Karpas-422 (cell line): ENCODE measurements around the gene HMCN2. TPM values are rescaled to one million over a fixed set of nuclear protein-coding genes. Genes with fewer than 3 reads are reported as not detected.

Source experiments
- DNase-seq: peaks from one replicate; pipeline ENCODE4 v3.0.0-alpha.2; 2015
- H2AFZ ChIP-seq: fragments of 200-600 bp; sonication (generic); 2 replicates; pipeline ENCODE4 v1.6.1; 2014; ENCODE audit warnings: antibody characterized with exemption, low read length, mixed read lengths
- H3K27ac ChIP-seq: fragments of 200-600 bp; sonication (generic); 2 replicates; pipeline ENCODE4 v1.5.1; 2014; ENCODE audit warnings: mild to moderate bottlenecking, low read length, moderate library complexity
- H3K27me3 ChIP-seq: fragments of 200-600 bp; sonication (generic); 2 replicates; pipeline ENCODE4 v1.6.1; 2014; ENCODE audit warnings: low read length, mixed read lengths
- H3K36me3 ChIP-seq: fragments of 200-600 bp; sonication (generic); 2 replicates; pipeline ENCODE4 v1.6.1; 2014; ENCODE audit warnings: low read length, mixed read lengths; ENCODE audit not compliant: insufficient read depth
- H3K4me1 ChIP-seq: fragments of 200-600 bp; sonication (generic); 2 replicates; pipeline ENCODE4 v1.6.1; 2014; ENCODE audit warnings: mild to moderate bottlenecking, low read length, mixed read lengths
- H3K4me2 ChIP-seq: fragments of 200-600 bp; sonication (generic); 2 replicates; pipeline ENCODE4 v1.6.1; 2014; ENCODE audit warnings: low read length, low read depth, mild to moderate bottlenecking; ENCODE audit not compliant: poor library complexity, severe bottlenecking
- H3K4me3 ChIP-seq: fragments of 200-600 bp; sonication (generic); 2 replicates; pipeline ENCODE4 v1.5.1; 2014; ENCODE audit warnings: mild to moderate bottlenecking, antibody characterized with exemption, low read length, mixed read lengths
- H3K79me2 ChIP-seq: fragments of 200-600 bp; sonication (generic); 2 replicates; pipeline ENCODE4 v1.6.1; 2014; ENCODE audit warnings: mild to moderate bottlenecking, low read length, mixed read lengths
- H3K9ac ChIP-seq: fragments of 200-600 bp; sonication (generic); 2 replicates; pipeline ENCODE4 v1.6.0; 2014; ENCODE audit warnings: low read length
- H3K9me2 ChIP-seq: fragments of 200-600 bp; sonication (generic), shearing (Covaris generic); replicated peaks from 2 replicates; pipeline ENCODE4 v1.6.0; 2014; ENCODE audit warnings: mild to moderate bottlenecking, low read length, moderate library complexity; ENCODE audit not compliant: insufficient read depth
- H3K9me3 ChIP-seq: fragments of 300-700, 200-600 bp; sonication (generic); 2 replicates; pipeline ENCODE4 v1.6.1; 2014; ENCODE audit warnings: low read length, mixed read lengths
- H4K20me1 ChIP-seq: fragments of 200-600 bp; sonication (generic); 2 replicates; pipeline ENCODE4 v1.6.1; 2014; ENCODE audit warnings: mild to moderate bottlenecking, antibody characterized with exemption, low read length, low read depth; ENCODE audit not compliant: insufficient read depth
- total RNA-seq: library from RNA; depleted of rRNA; stranded (reverse); fragments of >200 nt; shearing (Covaris generic); gene quantifications from 2 replicates; pipeline ENCODE4 v1.2.3, GENCODE V29; 2014; ENCODE audit warnings: low replicate concordance

The HMCN2 gene
- total RNA-seq, 1 experiment from 2014 or later, result not detected

DNA sequence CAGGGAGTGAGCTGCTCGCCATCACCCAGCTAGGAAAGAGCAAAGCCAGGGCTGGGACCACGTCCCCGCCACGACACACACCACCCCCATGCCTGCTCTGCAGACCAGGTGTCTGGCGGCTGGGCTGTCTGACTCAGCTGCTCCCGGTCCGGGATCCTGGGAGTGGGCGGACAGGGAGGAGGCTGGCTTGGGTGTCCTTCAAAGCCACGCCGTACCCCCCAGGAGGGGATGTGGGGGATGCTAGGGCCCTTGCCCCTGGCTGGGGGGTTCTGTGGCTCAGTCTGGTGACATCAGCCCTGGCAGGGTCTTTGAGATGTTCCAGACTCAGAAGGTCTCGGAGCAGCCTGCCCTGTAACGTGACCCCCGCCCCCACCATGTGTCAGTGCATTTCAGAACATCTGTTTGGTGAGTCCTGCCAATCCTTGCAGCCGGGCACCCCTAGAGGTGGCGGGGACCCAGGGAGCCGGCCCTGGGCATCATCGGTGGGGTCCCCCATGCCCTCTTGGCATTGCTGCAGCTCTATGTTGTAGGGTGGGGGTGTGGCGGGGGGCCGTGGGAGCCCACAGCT is 62.3 kb downstream of the HMCN2 start:
- Histone ChIP-seq H3K36me3 (no peaks in the 10 kb centered on the region), H3K9ac (no peak overlapping the region), H3K9me3 (no peaks in the 10 kb centered on the region), H3K9me2 (no peaks in the 10 kb centered on the region), H3K79me2 (no peaks in the 10 kb centered on the region), H3K27me3 (no peaks in the 10 kb centered on the region), H2AFZ (no peak overlapping the region), H3K4me3 (no peak overlapping the region), H3K27ac (no peak overlapping the region), H3K4me1 (no peaks in the 10 kb centered on the region), H4K20me1 (no peaks in the 10 kb centered on the region), H3K4me2 (no peak overlapping the region)
- no peak for DNase-seq

DNA sequence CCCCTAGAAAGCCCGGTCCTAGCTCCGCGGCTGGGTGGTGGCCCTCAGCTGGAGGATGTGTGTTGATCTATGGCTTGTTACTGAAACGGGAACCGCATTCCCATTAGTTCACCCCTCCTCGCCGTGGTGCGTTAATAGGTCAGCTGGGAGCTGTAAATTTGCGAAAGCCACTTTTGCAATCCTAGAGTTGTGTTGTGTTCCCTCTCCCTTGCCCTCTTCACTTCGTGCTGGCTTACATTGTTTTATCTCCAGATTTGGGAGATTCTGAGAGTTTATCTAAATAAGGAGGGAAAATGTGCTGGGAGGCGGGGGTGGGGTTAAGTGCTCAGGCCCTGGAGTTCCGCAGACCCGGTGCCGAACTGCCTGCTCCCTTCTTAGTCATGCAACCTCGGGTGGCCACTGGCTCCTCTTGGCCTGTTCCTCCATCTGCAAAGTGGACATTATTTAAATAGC is 62.8 kb downstream of the HMCN2 start:
- no peaks in the 10 kb centered on the region for H3K9me2 ChIP-seq
- no peaks in the 10 kb centered on the region for H3K9me3 ChIP-seq
- DNase-seq, result no peak
- H3K9ac ChIP-seq, result no peak overlapping the region
- no peaks in the 10 kb centered on the region for H4K20me1 ChIP-seq
- H3K36me3 ChIP-seq, result no peaks in the 10 kb centered on the region
- H3K27me3 ChIP-seq, result no peaks in the 10 kb centered on the region
- no peak overlapping the region for H3K4me3 ChIP-seq
- no peak overlapping the region for H2AFZ ChIP-seq
- H3K4me2 ChIP-seq, result no peak overlapping the region
- H3K4me1 ChIP-seq, result no peaks in the 10 kb centered on the region
- H3K79me2 ChIP-seq, result no peaks in the 10 kb centered on the region
- H3K27ac ChIP-seq, result no peak overlapping the region

DNA sequence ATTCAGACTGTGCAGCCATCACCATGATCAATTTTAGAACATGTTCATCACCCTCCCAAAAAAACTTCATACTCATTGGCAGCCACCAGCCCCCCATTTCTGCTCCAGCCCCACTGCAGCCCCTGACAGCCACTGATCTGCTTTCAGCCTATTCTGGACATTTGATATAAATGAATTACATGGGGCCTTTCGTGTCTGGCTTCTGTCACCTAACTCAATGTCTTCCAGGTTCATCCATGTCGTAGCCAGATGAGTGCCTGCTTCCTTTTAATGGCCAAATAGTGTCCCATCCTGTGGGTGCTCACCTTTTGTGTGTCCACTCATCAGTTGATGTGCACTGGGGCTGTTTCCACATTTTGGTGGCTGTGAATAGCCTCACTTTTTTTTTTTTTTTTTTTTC is 63.5 kb downstream of the HMCN2 start:
- H3K9ac ChIP-seq, result no peak overlapping the region
- no peaks in the 10 kb centered on the region for H4K20me1 ChIP-seq
- no peak overlapping the region for H3K4me2 ChIP-seq
- no peak for DNase-seq
- no peak overlapping the region for H2AFZ ChIP-seq
- H3K36me3 ChIP-seq, result no peaks in the 10 kb centered on the region
- no peaks in the 10 kb centered on the region for H3K27me3 ChIP-seq
- H3K79me2 ChIP-seq, result no peaks in the 10 kb centered on the region
- H3K27ac ChIP-seq, result no peak overlapping the region
- no peaks in the 10 kb centered on the region for H3K9me2 ChIP-seq
- no peak overlapping the region for H3K4me3 ChIP-seq
- no peaks in the 10 kb centered on the region for H3K9me3 ChIP-seq
- no peaks in the 10 kb centered on the region for H3K4me1 ChIP-seq

DNA sequence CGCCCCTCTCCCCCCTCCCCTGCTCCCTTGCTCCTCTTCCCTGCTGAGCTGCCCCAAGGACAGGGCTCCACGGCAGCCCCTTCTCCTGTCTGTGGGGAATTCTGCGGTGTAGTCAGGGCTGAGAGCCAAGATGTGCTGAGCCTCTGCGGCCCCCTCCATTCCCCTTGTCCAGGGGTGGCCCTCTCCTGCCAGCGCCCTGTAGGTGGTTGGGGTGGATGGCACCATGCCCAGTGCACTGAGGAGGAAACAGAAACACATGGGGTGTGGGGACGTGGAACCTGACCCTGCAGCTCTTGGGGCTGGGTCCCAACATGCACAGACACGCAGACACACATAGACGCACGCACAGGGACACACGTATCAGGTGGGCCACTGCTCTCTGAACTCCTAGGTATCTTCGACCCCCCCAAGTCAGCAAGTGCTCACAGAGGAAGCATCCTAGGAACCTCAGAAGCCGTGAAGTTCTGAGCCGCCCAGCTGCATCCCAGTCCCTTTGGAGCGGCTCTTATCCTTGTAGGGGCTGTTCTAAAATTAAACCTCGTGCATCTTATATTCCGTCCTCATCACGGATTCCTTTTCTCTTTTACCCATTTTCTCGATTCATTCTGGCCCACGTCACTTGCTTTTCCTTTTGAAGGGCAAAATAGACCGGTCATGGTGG is 64.8 kb downstream of the HMCN2 start:
- H3K4me3 ChIP-seq, result no peak overlapping the region
- no peaks in the 10 kb centered on the region for H3K27me3 ChIP-seq
- H3K27ac ChIP-seq, result no peak overlapping the region
- no peaks in the 10 kb centered on the region for H3K9me2 ChIP-seq
- H3K9ac ChIP-seq, result no peak overlapping the region
- H3K36me3 ChIP-seq, result no peaks in the 10 kb centered on the region
- H3K4me1 ChIP-seq, result no peaks in the 10 kb centered on the region
- H3K9me3 ChIP-seq, result no peaks in the 10 kb centered on the region
- DNase-seq, result no peak
- no peak overlapping the region for H3K4me2 ChIP-seq
- no peaks in the 10 kb centered on the region for H4K20me1 ChIP-seq
- no peaks in the 10 kb centered on the region for H3K79me2 ChIP-seq
- H2AFZ ChIP-seq, result no peak overlapping the region

DNA sequence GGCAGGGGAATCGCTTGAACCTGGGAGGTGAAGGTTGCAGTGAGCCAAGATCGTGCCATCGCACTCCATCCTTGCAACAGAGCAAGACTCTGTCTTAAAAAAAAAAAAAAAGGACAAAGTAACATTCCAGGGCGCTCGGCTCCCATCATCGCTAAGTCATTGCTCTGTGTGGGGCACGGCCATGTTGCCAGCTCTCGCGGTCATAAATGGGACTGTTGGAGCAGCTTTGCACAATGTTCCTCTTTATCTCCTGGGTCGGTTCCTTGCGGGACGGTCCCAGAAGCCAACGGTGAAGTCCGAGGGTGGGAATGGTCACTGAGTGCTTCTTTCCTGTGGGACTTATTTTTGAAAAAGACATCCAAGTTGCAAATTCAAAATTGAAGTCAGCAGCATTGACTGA is 65.5 kb downstream of the HMCN2 start:
- Histone ChIP-seq H3K36me3 (no peaks in the 10 kb centered on the region), H4K20me1 (no peaks in the 10 kb centered on the region), H3K4me1 (no peaks in the 10 kb centered on the region), H3K4me3 (no peak overlapping the region), H3K9me2 (no peaks in the 10 kb centered on the region), H3K27me3 (no peaks in the 10 kb centered on the region), H3K27ac (no peak overlapping the region), H3K9ac (no peak overlapping the region), H2AFZ (no peak overlapping the region), H3K9me3 (no peaks in the 10 kb centered on the region), H3K79me2 (no peaks in the 10 kb centered on the region), H3K4me2 (no peak overlapping the region)
- DNase-seq, result no peak

DNA sequence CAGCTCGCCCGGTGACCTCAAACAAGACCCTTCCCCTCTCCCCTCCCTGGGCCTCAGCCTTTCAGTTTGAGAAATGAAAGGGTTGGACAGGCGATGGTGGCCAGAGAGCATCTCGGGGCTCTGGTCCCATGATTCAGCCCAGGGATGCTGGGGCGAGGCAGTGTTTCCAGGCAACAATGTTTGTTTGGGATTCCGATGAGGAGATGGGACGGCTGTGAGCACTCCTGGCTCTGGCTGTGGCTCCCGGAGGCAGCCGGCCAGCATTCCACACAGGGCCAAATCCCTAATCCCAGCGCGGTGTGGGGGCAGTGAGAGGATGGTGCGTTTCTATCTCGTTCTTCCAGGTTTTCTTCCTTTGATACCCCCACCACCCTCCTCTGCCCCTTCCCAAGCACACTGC is 66.0 kb downstream of the HMCN2 start:
- Histone ChIP-seq H3K9me3 (no peaks in the 10 kb centered on the region), H3K4me2 (no peak overlapping the region), H3K36me3 (no peaks in the 10 kb centered on the region), H3K4me3 (no peak overlapping the region), H3K27me3 (no peaks in the 10 kb centered on the region), H4K20me1 (no peaks in the 10 kb centered on the region), H3K4me1 (no peaks in the 10 kb centered on the region), H3K9me2 (no peaks in the 10 kb centered on the region), H3K27ac (no peak overlapping the region), H3K79me2 (no peaks in the 10 kb centered on the region), H2AFZ (no peak overlapping the region), H3K9ac (no peak overlapping the region)
- DNase-seq, result no peak

DNA sequence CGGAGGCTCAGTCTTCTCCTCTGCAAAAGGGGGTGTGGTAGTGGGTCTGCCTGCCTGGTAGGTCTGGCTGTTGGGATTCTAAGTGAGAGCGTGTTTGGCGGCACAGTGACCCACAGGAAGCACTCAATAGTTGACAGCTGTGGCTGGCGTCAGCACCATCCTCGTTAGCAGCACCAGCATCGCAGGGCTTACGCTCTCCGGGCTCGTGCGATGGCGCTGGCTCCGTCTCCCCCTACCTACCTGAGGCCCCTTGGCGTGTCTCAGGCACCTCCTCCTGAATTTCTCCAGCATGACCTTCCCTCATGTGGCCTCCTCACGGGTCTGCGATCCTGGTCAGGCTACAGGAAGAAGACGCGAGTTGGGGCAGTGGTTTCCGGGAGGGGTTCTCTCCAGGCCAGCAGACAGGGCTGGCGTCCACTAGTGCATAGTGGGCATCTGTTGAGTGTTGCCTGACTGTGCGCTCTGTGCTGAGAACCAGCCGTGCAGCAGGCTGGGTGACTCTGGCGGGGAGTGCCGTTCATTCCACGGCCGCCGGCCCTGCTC is 66.9 kb downstream of the HMCN2 start:
- Histone ChIP-seq H3K27me3 (no peaks in the 10 kb centered on the region), H4K20me1 (no peaks in the 10 kb centered on the region), H3K4me1 (no peaks in the 10 kb centered on the region), H3K9ac (no peak overlapping the region), H3K9me3 (no peaks in the 10 kb centered on the region), H3K9me2 (no peaks in the 10 kb centered on the region), H3K79me2 (no peaks in the 10 kb centered on the region), H3K27ac (no peak overlapping the region), H3K36me3 (no peaks in the 10 kb centered on the region), H3K4me2 (no peak overlapping the region), H2AFZ (no peak overlapping the region), H3K4me3 (no peak overlapping the region)
- DNase-seq, result no peak

DNA sequence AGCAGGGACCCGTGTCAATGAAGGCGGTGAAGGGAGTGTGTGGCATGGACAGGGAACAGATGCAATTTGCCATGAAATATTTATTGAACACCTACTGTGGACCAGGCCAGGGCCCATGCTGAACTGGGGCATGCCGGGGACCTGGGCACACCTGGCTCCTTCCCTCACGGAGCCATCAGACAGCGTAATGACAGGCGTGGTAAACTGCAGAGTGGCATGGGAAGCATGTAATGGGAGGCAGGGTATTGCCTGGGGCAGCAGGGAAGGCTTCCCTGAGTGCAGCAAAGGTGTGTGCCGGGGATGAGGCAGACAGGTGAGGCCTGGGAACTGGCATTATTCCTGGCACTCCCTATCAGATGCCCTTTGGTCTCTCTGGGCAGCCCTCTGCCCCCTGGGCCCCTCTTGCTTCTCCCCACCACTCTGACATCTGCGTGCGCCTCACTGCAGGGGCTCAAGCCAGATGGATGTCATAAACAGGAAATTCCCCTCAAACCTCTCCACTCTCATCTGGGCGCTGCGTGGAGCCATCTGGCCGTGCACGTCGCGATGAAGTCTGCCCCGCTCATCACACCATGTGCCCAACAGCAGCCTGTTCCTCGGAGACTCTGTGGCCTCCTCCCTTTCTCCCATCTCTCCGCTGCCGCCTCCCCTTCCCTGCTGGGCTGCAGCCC is 67.6 kb downstream of the HMCN2 start:
- H3K79me2 ChIP-seq, result no peaks in the 10 kb centered on the region
- no peaks in the 10 kb centered on the region for H3K27me3 ChIP-seq
- H3K4me1 ChIP-seq, result no peaks in the 10 kb centered on the region
- H2AFZ ChIP-seq, result no peak overlapping the region
- no peaks in the 10 kb centered on the region for H4K20me1 ChIP-seq
- H3K9ac ChIP-seq, result no peak overlapping the region
- no peak for DNase-seq
- no peaks in the 10 kb centered on the region for H3K9me2 ChIP-seq
- H3K4me3 ChIP-seq, result no peak overlapping the region
- no peaks in the 10 kb centered on the region for H3K9me3 ChIP-seq
- no peak overlapping the region for H3K4me2 ChIP-seq
- H3K27ac ChIP-seq, result no peak overlapping the region
- H3K36me3 ChIP-seq, result no peaks in the 10 kb centered on the region
